Trophoblast cell (in vitro differentiated cells and primary cell): ENCODE data around the gene ZIC4.

Experiments used
- DNase-seq, 2 donors: peaks; one replicate each; pipeline ENCODE4 v3.0.0-alpha.2; 2016
- H2AFZ ChIP-seq: 2 replicates; pipeline ENCODE4 v1.6.1; 2013; ENCODE audit warnings: low read length, moderate library complexity, mild to moderate bottlenecking; ENCODE audit not compliant: insufficient read depth, poor library complexity
- H2AK5ac ChIP-seq: 2 replicates; pipeline ENCODE4 v1.6.1; 2013; ENCODE audit warnings: mild to moderate bottlenecking, low read length
- H2BK120ac ChIP-seq: 2 replicates; pipeline ENCODE4 v1.6.1; 2013; ENCODE audit warnings: low read length, mild to moderate bottlenecking, moderate library complexity; ENCODE audit not compliant: insufficient read depth, poor library complexity
- H2BK12ac ChIP-seq: 2 replicates; pipeline ENCODE4 v1.6.1; 2013; ENCODE audit warnings: mild to moderate bottlenecking, low read length, moderate library complexity
- H2BK5ac ChIP-seq: 2 replicates; pipeline ENCODE4 v1.6.1; 2013; ENCODE audit warnings: low read length, low read depth, moderate library complexity, mild to moderate bottlenecking; ENCODE audit not compliant: poor library complexity
- H3K14ac ChIP-seq: 2 replicates; pipeline ENCODE4 v1.6.1; 2013; ENCODE audit warnings: mild to moderate bottlenecking, low read length
- H3K18ac ChIP-seq: 2 replicates; pipeline ENCODE4 v1.6.1; 2013; ENCODE audit warnings: mild to moderate bottlenecking, low read length
- H3K23ac ChIP-seq: 2 replicates; pipeline ENCODE4 v1.6.1; 2013; ENCODE audit warnings: low read length
- H3K27ac ChIP-seq: 2 replicates; pipeline ENCODE4 v1.5.1; 2013; ENCODE audit warnings: low read depth, mild to moderate bottlenecking, inconsistent platforms, low read length, moderate library complexity
- H3K27me3 ChIP-seq: 2 replicates; pipeline ENCODE4 v1.6.1; 2013; ENCODE audit warnings: inconsistent platforms, mild to moderate bottlenecking, low read length, moderate library complexity; ENCODE audit not compliant: insufficient read depth
- H3K36me3 ChIP-seq, 2 experiments: 1 replicate in 1 of 2; 2 replicates in 1 of 2; pipeline ENCODE4 v1.6.1; 2013; ENCODE audit warnings: low read length in 2 of 2, mild to moderate bottlenecking in 2 of 2, moderate library complexity in 1 of 2; ENCODE audit not compliant: insufficient read depth in 2 of 2, control insufficient read depth in 1 of 2
- H3K4ac ChIP-seq: 2 replicates; pipeline ENCODE4 v1.6.1; 2013; ENCODE audit warnings: low read depth, mild to moderate bottlenecking, low read length, moderate library complexity
- H3K4me1 ChIP-seq, 2 experiments: 1 replicate in 1 of 2; 2 replicates in 1 of 2; pipeline ENCODE4 v1.6.1; 2013; ENCODE audit warnings: low read length in 2 of 2, mild to moderate bottlenecking in 2 of 2, moderate library complexity in 1 of 2; ENCODE audit not compliant: insufficient read depth in 2 of 2, control insufficient read depth in 1 of 2
- H3K4me2 ChIP-seq: 2 replicates; pipeline ENCODE4 v1.6.1; 2013; ENCODE audit warnings: inconsistent platforms, mild to moderate bottlenecking, low read length, moderate library complexity
- H3K4me3 ChIP-seq: 2 replicates; pipeline ENCODE4 v1.5.1; 2013; ENCODE audit warnings: mild to moderate bottlenecking, low read depth, low read length, inconsistent platforms
- H3K79me1 ChIP-seq: one replicate; pipeline ENCODE4 v1.6.1; 2013; ENCODE audit warnings: low read length
- H3K79me2 ChIP-seq: 2 replicates; pipeline ENCODE4 v1.6.1; 2013; ENCODE audit warnings: low read length, mild to moderate bottlenecking; ENCODE audit not compliant: control insufficient read depth, insufficient read depth, poor library complexity
- H3K9ac ChIP-seq: 2 replicates; pipeline ENCODE4 v1.6.1; 2013; ENCODE audit warnings: mild to moderate bottlenecking, low read length
- H3K9me3 ChIP-seq: 2 replicates; pipeline ENCODE4 v1.6.1; 2013; ENCODE audit warnings: low read depth, mild to moderate bottlenecking, control low read depth, inconsistent platforms, low read length; ENCODE audit not compliant: insufficient read depth
- H4K12ac ChIP-seq: 2 replicates; pipeline ENCODE4 v1.6.1; 2013; ENCODE audit warnings: low read depth, mild to moderate bottlenecking, low read length, moderate library complexity
- H4K8ac ChIP-seq: 2 replicates; pipeline ENCODE4 v1.6.1; 2013; ENCODE audit warnings: low read depth, mild to moderate bottlenecking, low read length, moderate library complexity
- H4K91ac ChIP-seq: one replicate; pipeline ENCODE4 v1.6.1; 2013; ENCODE audit warnings: low read depth, mild to moderate bottlenecking, low read length, moderate library complexity
- WGBS: extraction: QIAGEN DNeasy Blood & Tissue Kit; methylation state at CpG from one replicate; pipeline ENCODE4 v1.1.7; 2013; ENCODE audit warnings: missing lambda C conversion rate; ENCODE audit not compliant: insufficient read length, insufficient coverage; ENCODE audit errors: extremely low coverage; 5-methylcytosine and 5-hydroxymethylcytosine counted together

Gene ZIC4

DNA sequence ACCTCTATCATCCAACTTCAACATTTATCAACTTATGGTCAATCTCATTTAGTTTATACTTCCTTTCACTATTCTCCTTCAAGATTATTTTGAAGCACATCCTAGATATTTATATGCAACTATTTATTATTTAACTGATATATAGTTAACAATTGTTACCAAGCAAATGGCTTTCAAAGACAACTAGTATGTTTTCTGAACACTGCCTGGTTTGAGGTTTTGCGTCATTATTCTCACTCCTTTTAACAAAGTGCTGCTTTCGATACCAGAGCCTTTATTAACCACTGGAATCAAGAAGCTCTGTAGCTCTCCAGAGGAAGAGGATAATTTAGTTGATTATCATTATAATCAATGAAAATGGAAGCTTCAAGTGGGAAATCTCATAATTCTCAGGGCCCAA, 22.4 kb upstream of the ZIC4 start:
- no CpG with 5 or more reads among the region's 2 CpGs for WGBS
- no peak overlapping the region for H3K23ac ChIP-seq
- no peak overlapping the region for H2BK120ac ChIP-seq
- no peak overlapping the region for H3K9ac ChIP-seq
- H3K9me3 ChIP-seq: no peaks in the 10 kb centered on the region
- H3K4me2 ChIP-seq: no peak overlapping the region
- no peak overlapping the region for H3K14ac ChIP-seq
- H3K79me1 ChIP-seq: no peaks in the 10 kb centered on the region
- no peak overlapping the region for H3K4ac ChIP-seq
- H2BK12ac ChIP-seq: no peak overlapping the region
- no peak overlapping the region for H3K27ac ChIP-seq
- H3K4me3 ChIP-seq: no peak overlapping the region
- no peaks in the 10 kb centered on the region for H3K79me2 ChIP-seq
- DNase-seq: no peak
- H2AK5ac ChIP-seq: no peak overlapping the region
- H4K91ac ChIP-seq: no peak overlapping the region
- no peaks in the 10 kb centered on the region for H3K36me3 ChIP-seq
- H2AFZ ChIP-seq: no peak overlapping the region
- H3K18ac ChIP-seq: no peak overlapping the region
- H3K4me1 ChIP-seq: no peaks in the 10 kb centered on the region
- no peak overlapping the region for H2BK5ac ChIP-seq
- H4K12ac ChIP-seq: no peak overlapping the region
- no peak overlapping the region for H4K8ac ChIP-seq
- peaks cover 11% of the 10 kb centered on the region for H3K27me3 ChIP-seq

DNA sequence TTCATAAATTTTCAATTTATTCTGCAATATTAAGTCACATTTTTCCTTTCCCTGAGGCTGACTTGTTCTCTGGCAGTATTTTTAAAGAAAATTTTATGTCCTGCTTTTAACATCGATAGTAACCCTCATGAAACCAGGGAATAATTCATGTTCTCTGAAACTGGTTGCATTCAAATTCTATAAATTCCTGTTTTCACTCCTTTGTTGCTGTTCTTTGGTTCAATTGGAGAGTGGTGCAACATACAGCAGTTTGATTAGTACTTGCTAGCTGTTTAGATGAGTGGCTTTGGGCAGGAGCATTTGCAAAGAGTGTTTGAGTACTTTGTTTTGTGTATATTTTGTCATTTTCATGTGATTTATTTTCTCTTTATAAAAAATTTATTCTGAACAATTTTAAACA, 22.0 kb upstream of the ZIC4 start:
- Histone ChIP-seq H3K23ac (no peak overlapping the region), H3K79me2 (no peaks in the 10 kb centered on the region), H3K4me3 (no peak overlapping the region), H4K8ac (no peak overlapping the region), H4K12ac (no peak overlapping the region), H2AFZ (no peak overlapping the region), H3K18ac (no peak overlapping the region), H2BK5ac (no peak overlapping the region), H4K91ac (no peak overlapping the region), H2AK5ac (no peak overlapping the region), H2BK120ac (no peak overlapping the region), H3K9me3 (no peaks in the 10 kb centered on the region), H3K9ac (no peak overlapping the region), H3K27ac (no peak overlapping the region), H3K36me3 (no peaks in the 10 kb centered on the region), H3K4me2 (no peak overlapping the region), H3K27me3 (peaks cover 16% of the 10 kb centered on the region), H3K4ac (no peak overlapping the region), H2BK12ac (no peak overlapping the region), H3K14ac (no peak overlapping the region), H3K4me1 (peaks cover 0 to under 1% of the 10 kb centered on the region in 2 experiments), H3K79me1 (no peaks in the 10 kb centered on the region)
- WGBS: no CpG with 5 or more reads among the region's 1 CpG
- DNase-seq: no peak

DNA sequence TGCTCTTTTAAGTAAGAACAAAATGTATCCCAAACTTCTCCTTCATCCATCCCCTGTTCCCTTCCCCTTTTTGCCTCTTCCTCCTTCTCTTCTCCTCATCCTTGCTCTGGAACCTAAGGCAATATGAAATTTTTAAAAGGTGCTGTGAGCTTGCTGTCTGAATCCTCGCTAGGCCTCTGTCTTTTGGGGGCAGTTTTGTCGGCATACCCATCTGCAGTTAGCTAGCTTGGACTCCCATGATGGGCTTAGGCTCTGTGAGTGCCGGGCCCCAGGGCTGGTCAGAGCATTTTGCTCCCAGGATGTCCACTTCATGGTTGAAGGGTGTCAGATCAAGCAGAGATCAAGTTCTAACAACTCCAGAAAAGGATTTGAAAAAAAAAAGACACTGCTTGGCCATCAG, 21.4 kb upstream of the ZIC4 start:
- no peaks in the 10 kb centered on the region for H3K79me2 ChIP-seq
- H3K9ac ChIP-seq: no peak overlapping the region
- H2AFZ ChIP-seq: no peak overlapping the region
- no peak for DNase-seq
- no peak overlapping the region for H4K8ac ChIP-seq
- no peak overlapping the region for H3K14ac ChIP-seq
- H3K36me3 ChIP-seq: no peaks in the 10 kb centered on the region
- no peak overlapping the region for H4K91ac ChIP-seq
- H2BK12ac ChIP-seq: no peak overlapping the region
- no peak overlapping the region for H3K4me2 ChIP-seq
- H2BK5ac ChIP-seq: no peak overlapping the region
- no peaks in the 10 kb centered on the region for H3K79me1 ChIP-seq
- H3K4ac ChIP-seq: no peak overlapping the region
- H3K9me3 ChIP-seq: no peaks in the 10 kb centered on the region
- no peak overlapping the region for H3K27ac ChIP-seq
- no CpG with 5 or more reads among the region's 3 CpGs for WGBS
- H2AK5ac ChIP-seq: no peak overlapping the region
- H2BK120ac ChIP-seq: no peak overlapping the region
- H3K4me3 ChIP-seq: no peak overlapping the region
- H3K4me1 ChIP-seq: peaks cover 0 to 2% of the 10 kb centered on the region in 2 experiments
- peaks cover 21% of the 10 kb centered on the region for H3K27me3 ChIP-seq
- no peak overlapping the region for H3K23ac ChIP-seq
- H3K18ac ChIP-seq: no peak overlapping the region
- H4K12ac ChIP-seq: no peak overlapping the region

DNA sequence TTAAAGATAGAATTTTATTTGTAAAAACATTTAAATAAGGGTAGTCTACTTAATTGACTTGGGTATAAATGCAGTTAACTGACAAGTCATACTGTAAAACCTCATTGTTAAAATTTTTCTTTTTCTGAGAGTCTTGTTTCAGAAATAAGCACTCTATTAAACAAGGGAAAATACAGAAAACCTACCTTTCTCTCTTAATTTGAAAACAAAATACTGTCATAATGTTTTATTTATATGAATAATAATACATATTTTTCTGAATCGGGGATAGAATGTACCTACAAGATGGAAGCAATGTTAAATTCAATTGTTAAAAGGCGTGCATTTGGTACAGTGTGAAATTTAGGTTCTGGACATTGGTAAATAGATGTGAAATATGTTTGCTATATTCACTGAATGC, 20.6 kb upstream of the ZIC4 start:
- H3K27ac ChIP-seq: no peak overlapping the region

More for the DNA sequence above, 20.6 kb upstream of the ZIC4 start:
- no peak overlapping the region for H4K12ac ChIP-seq
- no peak overlapping the region for H2BK5ac ChIP-seq
- H3K9me3 ChIP-seq: no peaks in the 10 kb centered on the region
- no peak overlapping the region for H3K4me2 ChIP-seq
- DNase-seq: no peak
- peaks cover 29% of the 10 kb centered on the region for H3K27me3 ChIP-seq
- H3K4me3 ChIP-seq: no peak overlapping the region
- H3K4me1 ChIP-seq: peaks cover 0 to 2% of the 10 kb centered on the region in 2 experiments
- no peak overlapping the region for H3K23ac ChIP-seq
- no peak overlapping the region for H2BK120ac ChIP-seq
- no peaks in the 10 kb centered on the region for H3K36me3 ChIP-seq
- no peak overlapping the region for H4K91ac ChIP-seq
- H3K9ac ChIP-seq: no peak overlapping the region
- no peak overlapping the region for H2AK5ac ChIP-seq
- no peak overlapping the region for H3K18ac ChIP-seq
- H3K79me2 ChIP-seq: no peaks in the 10 kb centered on the region
- no peak overlapping the region for H3K14ac ChIP-seq
- WGBS: no CpG with 5 or more reads among the region's 2 CpGs
- no peaks in the 10 kb centered on the region for H3K79me1 ChIP-seq
- no peak overlapping the region for H2AFZ ChIP-seq
- H4K8ac ChIP-seq: no peak overlapping the region
- H2BK12ac ChIP-seq: no peak overlapping the region
- H3K4ac ChIP-seq: no peak overlapping the region
